ENCODE measurements around the gene DENND1A.

DENND1A gene

DNA sequence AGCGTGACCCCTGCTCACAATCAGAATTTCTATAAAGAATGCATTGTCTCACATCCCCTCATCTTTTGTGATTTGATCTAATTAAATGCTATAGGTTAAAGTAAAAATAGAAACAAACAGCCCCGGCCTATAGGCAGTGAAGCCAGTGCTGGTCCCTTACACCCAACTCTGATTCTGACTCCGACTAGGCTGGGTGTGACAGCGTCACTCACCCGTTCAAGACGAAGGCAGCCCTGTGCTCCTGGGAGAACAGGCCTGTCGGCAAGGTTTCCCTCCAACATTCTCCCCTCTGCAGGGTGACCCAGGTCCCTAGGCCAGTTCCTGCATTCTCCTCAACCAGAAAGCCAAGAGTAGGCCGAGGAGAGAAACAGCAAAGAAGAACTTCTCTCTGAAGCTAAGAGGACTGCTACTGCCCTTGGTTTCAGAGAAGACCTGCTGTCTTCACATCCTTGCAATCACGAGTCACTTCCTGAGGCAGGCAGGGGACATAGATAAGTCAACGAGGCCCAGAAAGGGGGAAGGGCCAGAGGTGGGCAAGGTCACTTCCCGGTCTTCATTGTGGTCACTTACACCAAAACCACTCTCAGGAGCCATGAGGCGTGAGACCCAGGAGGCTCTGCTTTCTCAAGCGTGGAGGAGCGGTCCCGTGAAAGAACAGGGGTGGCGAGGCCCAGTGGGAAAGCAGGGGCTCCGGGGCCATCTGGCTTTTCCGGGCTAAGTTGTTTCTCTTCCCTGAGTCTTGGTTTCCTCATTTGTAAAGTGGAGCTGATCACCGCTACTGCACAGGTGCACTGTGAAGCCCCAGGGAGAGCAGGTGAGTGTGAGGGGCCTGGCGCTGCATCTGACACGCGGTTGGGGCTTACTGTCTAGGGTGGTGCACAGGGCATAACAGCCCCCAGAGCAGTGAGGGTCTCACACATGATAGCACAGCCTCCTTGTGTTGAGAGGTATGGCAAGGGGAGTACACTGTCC, 373.2 kb downstream of the DENND1A start:
- peak; percentile 35 for DNase-seq

DNA sequence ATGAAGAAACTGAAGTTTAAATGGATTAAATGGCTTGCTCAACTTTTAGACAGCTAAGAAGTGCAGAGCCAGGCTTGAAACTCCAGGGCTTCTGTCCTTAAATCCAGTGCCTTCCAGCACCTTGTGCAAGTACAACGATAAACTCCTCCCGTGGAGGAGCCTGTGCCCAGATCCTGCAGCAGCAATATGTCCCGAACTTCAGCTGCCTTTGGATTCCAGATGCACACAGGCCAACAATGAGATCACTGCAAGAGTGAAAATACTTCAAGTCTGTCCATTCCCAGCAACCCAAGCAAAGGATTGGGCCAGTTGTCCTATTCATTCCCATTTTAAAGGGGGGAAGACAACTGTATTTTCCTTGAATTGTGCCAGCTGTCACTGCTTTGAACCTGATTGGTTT, 374.3 kb downstream of the DENND1A start:
- no peak for DNase-seq

- no peak for DNase-seq
Observed at GRCh38 chr9:123552530-123552929, 377.4 kb downstream of the DENND1A start.

GRCh38 chr9:123551734-123552133, 378.2 kb downstream of the DENND1A start:
- DNase-seq, result no peak

- DNase-seq, result no peak
Observed at GRCh38 chr9:123550797-123551196, 379.1 kb downstream of the DENND1A start.

- no peak for DNase-seq
Observed at GRCh38 chr9:123550012-123550411, 379.9 kb downstream of the DENND1A start.

GRCh38 chr9:123548741-123549545, 381.0 kb downstream of the DENND1A start:
- peak; percentile 8 for DNase-seq

DNA sequence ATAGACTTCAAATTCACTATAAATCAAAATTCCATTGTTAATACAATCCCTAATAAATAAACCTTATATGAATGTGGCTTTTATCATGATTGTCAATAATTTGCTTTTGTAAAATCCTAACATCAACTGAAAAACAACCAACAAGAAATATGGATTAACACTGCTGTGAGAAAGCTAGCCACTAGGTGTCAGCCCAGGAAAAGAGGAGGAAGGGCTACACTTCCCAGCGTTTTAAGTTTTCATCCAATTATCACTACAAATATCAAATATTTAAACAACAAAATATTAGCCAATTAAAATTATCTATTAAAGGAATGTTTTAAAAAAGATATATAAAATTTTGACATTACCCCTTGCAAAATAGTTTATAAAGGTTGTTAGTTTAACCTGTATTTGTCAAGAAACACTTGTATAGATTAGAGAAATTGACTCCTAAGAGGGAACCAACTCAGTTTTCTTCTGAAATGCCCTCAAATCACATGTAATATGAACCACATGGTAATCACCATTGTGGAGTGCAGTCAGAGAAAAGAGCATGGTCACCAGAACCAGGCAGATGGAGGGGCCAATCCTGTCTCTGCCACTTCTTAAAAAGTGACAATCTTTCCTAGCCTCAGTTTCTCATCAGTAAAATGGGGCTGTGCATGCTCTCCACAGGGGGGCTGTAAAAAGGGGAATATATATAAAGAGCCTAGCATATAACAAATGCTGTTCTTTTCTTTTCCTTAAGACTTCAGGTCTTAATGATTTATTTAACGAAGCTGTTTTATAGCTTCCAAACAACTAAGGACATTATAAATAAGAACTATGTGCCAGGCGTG, 385.7 kb downstream of the DENND1A start:
- peak; percentile 42 for DNase-seq

GRCh38 chr9:123543492-123543891, 386.4 kb downstream of the DENND1A start:
- no peak for DNase-seq

DNA sequence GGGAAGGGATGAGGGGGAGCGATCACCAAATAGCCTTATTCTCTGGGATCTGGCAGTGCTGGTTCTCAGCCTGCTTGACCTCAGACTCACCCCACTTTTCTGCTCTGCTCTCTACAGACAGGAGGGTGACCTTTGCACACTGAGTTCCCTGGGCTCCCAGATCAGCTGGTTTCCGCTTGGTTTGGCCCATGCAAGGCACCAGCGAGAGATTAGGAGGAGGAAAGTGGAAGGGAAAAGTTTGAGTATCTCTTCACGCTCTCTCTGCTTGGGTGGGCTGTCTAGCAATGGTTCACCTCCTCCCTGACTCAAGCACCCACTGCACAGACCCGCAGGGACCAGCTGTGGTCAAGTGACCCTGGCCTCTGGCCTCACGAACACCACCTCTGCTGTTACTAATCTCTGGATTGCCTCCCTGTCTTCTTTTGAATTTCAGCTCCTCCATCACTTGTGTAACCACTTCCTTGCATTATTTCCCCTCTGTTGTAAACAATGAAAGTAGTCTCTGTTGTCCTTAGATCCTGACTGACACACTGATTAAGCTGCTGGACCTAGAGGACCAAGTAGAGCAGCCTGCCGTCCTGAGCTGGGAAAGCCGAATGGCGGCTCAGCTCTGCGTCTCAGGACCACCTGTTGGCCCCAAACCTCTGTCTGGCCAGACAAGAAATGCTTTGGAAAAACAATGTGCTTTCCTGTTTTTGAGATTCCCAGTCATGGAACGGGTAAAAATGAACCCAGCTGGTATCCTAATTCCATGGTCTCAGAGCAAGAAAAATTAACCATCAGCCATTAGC, 387.3 kb downstream of the DENND1A start:
- DNase-seq, result no peak

DNA sequence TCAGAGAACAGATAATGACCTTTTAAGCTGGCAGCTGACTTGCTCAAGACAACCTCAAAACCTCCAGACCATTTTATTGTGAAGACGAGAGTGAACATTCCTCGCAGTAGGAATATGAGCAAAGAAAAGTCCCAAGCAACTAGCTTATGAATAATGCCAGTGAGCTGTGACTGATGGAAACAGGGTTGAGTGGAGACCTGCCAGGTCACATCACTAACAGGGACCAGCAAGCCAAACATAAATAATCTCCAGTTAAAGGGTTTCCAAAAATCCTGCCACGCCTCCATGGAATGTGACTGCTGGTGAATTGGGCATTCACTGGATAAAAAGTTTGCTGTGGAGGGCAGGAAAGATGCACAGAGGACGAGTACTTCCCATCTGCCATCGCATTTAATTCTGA, 388.5 kb downstream of the DENND1A start:
- no peak for DNase-seq

- no peak for DNase-seq
Observed at GRCh38 chr9:123540457-123540856, 389.5 kb downstream of the DENND1A start.

- DNase-seq, result no peak
Observed at GRCh38 chr9:123537809-123538208, 392.1 kb downstream of the DENND1A start.

DNA sequence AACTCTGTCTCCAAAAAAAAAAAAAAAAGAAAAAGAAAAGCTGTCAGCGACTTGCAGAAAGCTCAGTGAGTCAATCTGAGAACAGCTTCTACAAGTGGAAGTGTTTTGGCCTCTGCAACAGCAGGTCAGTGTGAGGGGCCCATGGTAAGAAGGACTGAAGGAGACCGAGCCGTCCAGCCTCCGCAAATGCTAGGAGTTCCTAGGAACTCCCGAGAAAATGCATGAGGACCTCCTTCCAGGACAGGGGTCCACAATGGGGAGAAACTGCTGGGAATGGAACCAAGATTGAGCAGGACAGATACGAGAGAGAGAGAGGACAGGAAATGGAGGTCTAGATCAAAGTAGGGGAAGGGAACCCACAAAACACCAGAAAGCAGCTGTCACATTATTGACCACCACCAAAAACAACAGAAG, 393.5 kb downstream of the DENND1A start:
- DNase-seq, result no peak

GRCh38 chr9:123534336-123534735, 395.6 kb downstream of the DENND1A start:
- no peak for DNase-seq

DNA sequence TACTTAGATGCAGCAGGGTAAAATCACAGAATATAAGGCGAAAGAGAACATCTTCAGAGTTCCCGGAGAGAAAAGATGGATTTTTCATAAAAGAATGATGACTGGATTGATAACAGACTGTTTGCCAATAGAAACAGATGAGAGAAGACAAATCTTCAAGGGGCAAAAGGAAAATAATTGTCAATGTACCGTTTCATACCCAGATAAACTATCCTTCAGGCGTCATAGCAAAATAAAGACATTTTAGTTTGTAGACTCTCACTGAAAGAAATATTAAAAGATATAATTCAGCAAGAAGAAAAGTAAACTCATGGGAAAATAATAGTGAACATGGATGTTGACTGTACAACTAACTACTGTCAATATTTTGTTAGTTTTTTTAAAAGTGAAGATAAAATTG, 399.7 kb downstream of the DENND1A start:
- no peak for DNase-seq

DNA sequence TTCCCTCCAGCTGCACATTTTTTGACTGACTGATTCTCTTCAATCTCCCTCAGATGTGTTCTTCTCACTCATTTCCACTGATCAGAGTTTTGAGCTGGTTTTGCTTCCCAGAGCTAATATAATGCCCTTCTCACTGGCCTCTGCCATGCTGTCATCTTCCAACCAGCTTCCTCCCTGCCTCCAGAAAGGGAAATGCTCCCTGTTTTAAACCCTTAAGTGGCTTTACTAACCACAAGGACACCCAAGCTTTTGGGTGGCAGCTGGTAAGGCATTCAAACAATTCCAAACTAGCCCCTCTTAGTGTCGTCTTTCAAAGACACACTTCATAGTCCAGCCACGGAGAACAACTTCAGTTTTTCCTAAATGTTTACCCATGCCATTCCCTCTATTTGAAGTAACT, 401.4 kb downstream of the DENND1A start:
- no peak for DNase-seq

DNA sequence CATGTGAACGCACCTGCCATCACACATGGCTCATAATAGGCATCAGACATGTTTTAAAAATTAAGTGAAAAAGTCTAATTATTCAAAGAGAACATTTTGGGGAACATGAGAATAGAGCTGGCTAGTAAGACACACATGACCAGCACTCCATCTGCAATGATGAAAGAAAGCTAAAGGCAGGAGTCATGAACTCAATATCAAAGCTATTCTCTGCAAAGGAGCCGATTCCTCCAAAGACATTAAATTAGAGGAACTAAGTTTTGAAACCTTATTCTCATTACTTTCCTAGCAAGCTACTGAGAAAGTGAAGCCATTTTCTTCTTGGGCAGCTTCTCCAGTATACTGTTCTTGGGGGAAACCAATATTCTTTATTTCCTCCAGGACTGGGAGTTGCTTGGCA, 401.9 kb downstream of the DENND1A start:
- DNase-seq, result no peak

- DNase-seq, result no peak
Observed at GRCh38 chr9:123525957-123526356, 404.0 kb downstream of the DENND1A start.

DNA sequence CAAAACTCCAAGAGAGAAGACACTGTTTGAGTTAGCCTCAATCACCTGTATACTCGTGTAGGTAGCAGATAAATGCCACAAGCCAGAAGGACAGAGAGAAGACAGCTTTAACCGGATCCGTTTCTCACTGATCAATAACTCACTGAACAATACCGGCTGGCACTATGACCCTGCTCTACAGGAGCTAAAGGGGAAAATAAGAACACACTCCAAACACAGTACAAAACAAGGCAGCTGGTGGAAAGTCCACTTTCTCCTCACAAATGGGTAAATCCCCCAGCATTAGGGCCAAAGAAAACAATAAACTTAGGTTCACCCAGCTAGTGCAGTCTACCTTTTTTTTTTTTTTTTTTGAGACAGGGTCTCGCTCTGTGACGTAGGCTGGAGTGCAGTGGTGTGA, 404.5 kb downstream of the DENND1A start:
- DNase-seq, result no peak

GRCh38 chr9:123524866-123525265, 405.1 kb downstream of the DENND1A start:
- DNase-seq, result no peak

DNA sequence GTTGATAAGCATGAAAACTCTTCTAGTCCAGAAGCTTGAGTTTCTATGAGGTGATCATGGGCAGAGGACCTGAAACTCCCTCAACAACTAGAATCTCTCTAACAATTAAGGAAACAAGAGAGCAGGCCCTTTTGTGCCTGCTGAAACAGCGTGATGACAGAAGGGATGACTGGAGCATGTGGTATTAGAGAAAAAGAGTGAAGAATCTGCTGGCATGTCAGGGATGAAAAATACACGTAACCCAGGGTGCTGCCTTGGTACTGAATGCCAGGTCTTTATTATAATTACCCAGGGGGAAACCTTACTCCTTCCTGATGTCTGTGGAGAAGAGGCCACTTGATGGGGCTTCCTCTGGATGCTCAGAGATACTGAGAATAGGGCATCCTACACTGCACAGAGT, 406.1 kb downstream of the DENND1A start:
- DNase-seq, result no peak
